Measurements from ENCODE around the gene TGM3.

The TGM3 gene

GRCh38 chr20:2283706-2284423, 11.9 kb upstream of the TGM3 start (continued):
- TF ChIP-seq FEZF1 (tag by site-specific recombination; IDR thresholded peaks at IDR 0.05): no peak
- TF ChIP-seq ZNF214 (tag by site-specific recombination; IDR thresholded peaks at IDR 0.05; ENCODE audit: borderline replicate concordance): no peak
- no peak for TF ChIP-seq ZNF48 (tag by site-specific recombination; IDR thresholded peaks at IDR 0.05)
- TF ChIP-seq YY2 (tag by site-specific recombination; IDR thresholded peaks at IDR 0.05): no peak
- no peak for TF ChIP-seq ZBTB17 (tag by site-specific recombination; IDR thresholded peaks at IDR 0.05)

- Histone ChIP-seq H3K27ac (ENCODE audit: extremely low read depth, low read depth, low read length) (no peak overlapping the region), H3K36me3 (ENCODE audit: control insufficient read depth in 2 of 2, insufficient read depth in 1 of 2, low read length in 2 of 2) (no peaks in the 10 kb centered on the region), H3K4me3 (ENCODE audit: low read depth, low read length) (no peak overlapping the region), H3K9me3 (ENCODE audit: control insufficient read depth, insufficient read depth, low read depth, low read length) (no peaks in the 10 kb centered on the region), H3K4me1 (ENCODE audit: control insufficient read depth, insufficient read depth, low read length) (peaks cover 5% of the 10 kb centered on the region; the same call in 1 of the 2 replicates)
- POLR2A ChIA-PET: interaction anchor here (1.6 kb wide), 1 partner anchor 34 kb away, joined by 3 read pairs; no protein-coding TSS in a partner anchor
- TF ChIP-seq ZNF555 (tag by site-specific recombination; conservative IDR thresholded peaks at IDR 0.05): no peak
- TF ChIP-seq ZNF645 (tag by site-specific recombination; IDR thresholded peaks at IDR 0.05): no peak
- TF ChIP-seq ZXDB (tag by site-specific recombination; IDR thresholded peaks at IDR 0.05): no peak
- no peak for TF ChIP-seq ZNF473 (tag by site-specific recombination; IDR thresholded peaks at IDR 0.05)
- no peak for TF ChIP-seq HOXD13 (CRISPR knock-in tag; IDR thresholded peaks at IDR 0.05; ENCODE audit: borderline replicate concordance)
- CTCF ChIA-PET: interaction anchor here (0.9 to 2.2 kb wide), 2 partner anchors 77 to 508 kb away, joined by 4 to 6 read pairs; no protein-coding TSS in a partner anchor
Observed at GRCh38 chr20:2285193-2285592, 10.6 kb upstream of the TGM3 start.

- Histone ChIP-seq H3K27ac (ENCODE audit: extremely low read depth, low read depth, low read length) (no peak overlapping the region), H3K9me3 (ENCODE audit: control insufficient read depth, insufficient read depth, low read depth, low read length) (no peaks in the 10 kb centered on the region), H3K4me1 (ENCODE audit: control insufficient read depth, insufficient read depth, low read length) (peaks cover 5% of the 10 kb centered on the region; the same call in 1 of the 2 replicates), H3K36me3 (ENCODE audit: control insufficient read depth in 2 of 2, insufficient read depth in 1 of 2, low read length in 2 of 2) (no peaks in the 10 kb centered on the region), H3K4me3 (ENCODE audit: low read depth, low read length) (no peak overlapping the region)
- ChIA-PET CTCF (no interaction called here), POLR2A (no interaction called here)
- TF ChIP-seq ELK4 (IDR thresholded peaks at IDR 0.05; ENCODE audit: borderline replicate concordance, low read depth, low read length): no peak
- no peak for TF ChIP-seq ZNF175 (tag by site-specific recombination; IDR thresholded peaks at IDR 0.05)
- TF ChIP-seq GLI2 (tag by site-specific recombination; IDR thresholded peaks at IDR 0.05; ENCODE audit: borderline replicate concordance, low read depth): no peak
- no peak for TF ChIP-seq ZNF664 (tag by site-specific recombination; IDR thresholded peaks at IDR 0.05)
- no peak for TF ChIP-seq PRDM6 (tag by site-specific recombination; IDR thresholded peaks at IDR 0.05)
- no peak for TF ChIP-seq ZNF19 (tag by site-specific recombination; IDR thresholded peaks at IDR 0.05; ENCODE audit: low read depth)
- TF ChIP-seq ZNF202 (tag by site-specific recombination; IDR thresholded peaks at IDR 0.05; ENCODE audit: borderline replicate concordance): no peak
- TF ChIP-seq ZNF221 (tag by site-specific recombination; IDR thresholded peaks at IDR 0.05; ENCODE audit: borderline replicate concordance): no peak
- TF ChIP-seq GFI1B (tag by site-specific recombination; IDR thresholded peaks at IDR 0.05): no peak
- no peak for TF ChIP-seq ZEB2 (tag by site-specific recombination; IDR thresholded peaks at IDR 0.05)
- TF ChIP-seq TRIM28 (IDR thresholded peaks at IDR 0.05; ENCODE audit: borderline replicate concordance, low read length): no peak
- TF ChIP-seq IKZF3 (tag by site-specific recombination; IDR thresholded peaks at IDR 0.05): no peak
- no peak for TF ChIP-seq AEBP2 (tag by site-specific recombination; IDR thresholded peaks at IDR 0.05; ENCODE audit: borderline replicate concordance)
- no peak for TF ChIP-seq ZNF792 (tag by site-specific recombination; IDR thresholded peaks at IDR 0.05)
- no peak for TF ChIP-seq ZNF211 (tag by site-specific recombination; IDR thresholded peaks at IDR 0.05; ENCODE audit: low read depth)
- TF ChIP-seq ZNF184 (tag by site-specific recombination; IDR thresholded peaks at IDR 0.05): no peak
- TF ChIP-seq PRDM1 (tag by site-specific recombination; IDR thresholded peaks at IDR 0.05): no peak
- no peak for TF ChIP-seq ZNF707 (tag by site-specific recombination; IDR thresholded peaks at IDR 0.05)
Observed at GRCh38 chr20:2285613-2286012, 10.2 kb upstream of the TGM3 start.

Data from HEK293 (cell line).